CD14-positive monocyte (primary cell): ENCODE measurements around the gene RCOR2. TPM values are rescaled to one million over a fixed set of nuclear protein-coding genes. Genes with fewer than 3 reads are reported as not detected.

Experiments used
- DNase-seq, 3 donors: peaks; one replicate each; pipeline ENCODE4 v3.0.0-alpha.2; 2011 to 2022
- H2AFZ ChIP-seq: 2 replicates; pipeline ENCODE4 v1.6.0; 2012; ENCODE audit warnings: mild to moderate bottlenecking, low read depth, low read length, inconsistent platforms; ENCODE audit not compliant: insufficient read depth, poor library complexity, severe bottlenecking
- H3K27ac ChIP-seq, 2 donors: 1 replicate in 1 of 2; 2 replicates in 1 of 2; pipeline ENCODE4 v1.5.1; 2012 to 2013; ENCODE audit warnings: low read length in 2 of 2, control low read depth in 1 of 2, inconsistent platforms in 1 of 2, low read depth in 1 of 2, mild to moderate bottlenecking in 1 of 2
- H3K27me3 ChIP-seq, 2 donors: one replicate each; pipeline versions ENCODE4 v1.6.0 to v1.6.1; 2011 to 2013; ENCODE audit warnings: low read length in 2 of 2; ENCODE audit not compliant: control insufficient read depth in 2 of 2, insufficient read depth in 2 of 2
- H3K36me3 ChIP-seq, 2 donors: replicated peaks in 1 of 2; 1 replicate in 1 of 2; 2 replicates in 1 of 2; pipeline versions ENCODE4 v1.5.1 to v1.6.1; 2012 to 2013; ENCODE audit warnings: low read length in 2 of 2, control low read depth in 1 of 2, inconsistent platforms in 1 of 2, mild to moderate bottlenecking in 1 of 2; ENCODE audit not compliant: insufficient read depth in 2 of 2, control insufficient read depth in 1 of 2
- H3K4me1 ChIP-seq, 2 donors: 1 replicate in 1 of 2; 2 replicates in 1 of 2; pipeline versions ENCODE4 v1.5.1 to v1.6.1; 2012 to 2013; ENCODE audit warnings: low read length in 2 of 2, control low read depth in 1 of 2, inconsistent platforms in 1 of 2, mild to moderate bottlenecking in 1 of 2, moderate library complexity in 1 of 2; ENCODE audit not compliant: insufficient read depth in 2 of 2, control insufficient read depth in 1 of 2
- H3K4me2 ChIP-seq: replicated peaks from 2 replicates; pipeline ENCODE3; 2012; ENCODE audit warnings: low read length, moderate library complexity, mild to moderate bottlenecking; ENCODE audit not compliant: poor library complexity, severe bottlenecking; ENCODE audit errors: extremely low read depth
- H3K4me3 ChIP-seq, 3 experiments: fragments of 200-600 bp in 1 of 3; sonication (generic) in 1 of 3; replicated peaks in 1 of 3; 1 replicate in 2 of 3; 2 replicates in 1 of 3; pipeline ENCODE4 v1.5.1; 2011 to 2013; ENCODE audit warnings: low read length in 3 of 3, mild to moderate bottlenecking in 3 of 3, control low read depth in 2 of 3, low read depth in 2 of 3, inconsistent platforms in 1 of 3, moderate library complexity in 1 of 3
- H3K79me2 ChIP-seq: 2 replicates; pipeline ENCODE4 v1.6.0; 2012; ENCODE audit warnings: mild to moderate bottlenecking, control low read depth, inconsistent platforms, low read length, moderate library complexity; ENCODE audit not compliant: insufficient read depth
- H3K9ac ChIP-seq: 2 replicates; pipeline ENCODE4 v1.6.0; 2017; ENCODE audit warnings: low read length, mild to moderate bottlenecking; ENCODE audit not compliant: insufficient read depth, poor library complexity, severe bottlenecking
- H3K9me3 ChIP-seq, 2 donors: replicated peaks in 1 of 2; 1 replicate in 1 of 2; 2 replicates in 1 of 2; pipeline versions ENCODE4 v1.5.1 to v1.6.1; 2012 to 2013; ENCODE audit warnings: low read length in 2 of 2, control low read depth in 1 of 2; ENCODE audit not compliant: control insufficient read depth in 1 of 2, insufficient read depth in 1 of 2
- H4K20me1 ChIP-seq: 2 replicates; pipeline ENCODE4 v1.6.0; 2012; ENCODE audit warnings: mild to moderate bottlenecking, low read length, control low read depth, moderate library complexity; ENCODE audit not compliant: insufficient read depth
- H3K27ac Mint-ChIP-seq, 7 donors: one replicate each; pipeline ENCODE4 v1.8.0; 2020; ENCODE audit warnings: mild to moderate bottlenecking in 7 of 7, mixed read lengths in 7 of 7, moderate library complexity in 6 of 7, inconsistent platforms in 2 of 7
- H3K27me3 Mint-ChIP-seq, 3 donors: one replicate each; pipeline ENCODE4 v1.8.0; 2021 to 2022; ENCODE audit warnings: low read depth in 3 of 3, mild to moderate bottlenecking in 3 of 3, mixed read lengths in 3 of 3, moderate library complexity in 3 of 3, inconsistent platforms in 1 of 3
- H3K36me3 Mint-ChIP-seq, 2 donors: one replicate each; pipeline ENCODE4 v1.8.0; 2020; ENCODE audit warnings: mixed read lengths in 2 of 2, inconsistent platforms in 1 of 2, mild to moderate bottlenecking in 1 of 2
- H3K4me1 Mint-ChIP-seq: one replicate; pipeline ENCODE4 v1.8.0; 2020; ENCODE audit warnings: mild to moderate bottlenecking, mixed read lengths
- H3K4me3 Mint-ChIP-seq, 2 donors: one replicate each; pipeline ENCODE4 v1.8.0; 2020; ENCODE audit warnings: mild to moderate bottlenecking in 2 of 2, mixed read lengths in 2 of 2, moderate library complexity in 1 of 2
- H3K9me3 Mint-ChIP-seq, 7 donors: one replicate each; pipeline ENCODE4 v1.8.0; 2020 to 2022; ENCODE audit warnings: mixed read lengths in 7 of 7, mild to moderate bottlenecking in 6 of 7, moderate library complexity in 6 of 7, inconsistent platforms in 2 of 7
- WGBS: methylation state at CpG from one replicate; pipeline ENCODE4 v1.1.5; 2013; ENCODE audit warnings: missing lambda C conversion rate; ENCODE audit not compliant: insufficient coverage; 5-methylcytosine and 5-hydroxymethylcytosine counted together
- intact Hi-C, 2 donors: fragments of 100-400 bp; cut with micrococcal nuclease; formaldehyde crosslinking; loops; one replicate each; pipeline versions ENCODE4 v1.15.0 to v1.15.1; 2023
- polyA plus RNA-seq, 3 donors: library from polyadenylated mRNA; depleted of rRNA in 1 of 3; unstranded in 2 of 3; stranded (reverse) in 1 of 3; fragments of 300-500 nt in 2 of 3; fragments of >200 nt in 1 of 3; fragmentation: Illumina TruSeq in 2 of 3; gene quantifications; 1 replicate in 2 of 3; 2 replicates in 1 of 3; pipeline ENCODE4 v1.2.3, GENCODE V29; 2012 to 2021
- TF ChIP-seq, protein P1 (sequence below): fragments of 200-600 bp; IDR thresholded peaks from one replicate; pipeline ENCODE4 v1.8.0; 2022; ENCODE audit warnings: antibody characterized with exemption, mild to moderate bottlenecking

The RCOR2 gene
- polyA plus RNA-seq, 3 donors, result not detected

DNA sequence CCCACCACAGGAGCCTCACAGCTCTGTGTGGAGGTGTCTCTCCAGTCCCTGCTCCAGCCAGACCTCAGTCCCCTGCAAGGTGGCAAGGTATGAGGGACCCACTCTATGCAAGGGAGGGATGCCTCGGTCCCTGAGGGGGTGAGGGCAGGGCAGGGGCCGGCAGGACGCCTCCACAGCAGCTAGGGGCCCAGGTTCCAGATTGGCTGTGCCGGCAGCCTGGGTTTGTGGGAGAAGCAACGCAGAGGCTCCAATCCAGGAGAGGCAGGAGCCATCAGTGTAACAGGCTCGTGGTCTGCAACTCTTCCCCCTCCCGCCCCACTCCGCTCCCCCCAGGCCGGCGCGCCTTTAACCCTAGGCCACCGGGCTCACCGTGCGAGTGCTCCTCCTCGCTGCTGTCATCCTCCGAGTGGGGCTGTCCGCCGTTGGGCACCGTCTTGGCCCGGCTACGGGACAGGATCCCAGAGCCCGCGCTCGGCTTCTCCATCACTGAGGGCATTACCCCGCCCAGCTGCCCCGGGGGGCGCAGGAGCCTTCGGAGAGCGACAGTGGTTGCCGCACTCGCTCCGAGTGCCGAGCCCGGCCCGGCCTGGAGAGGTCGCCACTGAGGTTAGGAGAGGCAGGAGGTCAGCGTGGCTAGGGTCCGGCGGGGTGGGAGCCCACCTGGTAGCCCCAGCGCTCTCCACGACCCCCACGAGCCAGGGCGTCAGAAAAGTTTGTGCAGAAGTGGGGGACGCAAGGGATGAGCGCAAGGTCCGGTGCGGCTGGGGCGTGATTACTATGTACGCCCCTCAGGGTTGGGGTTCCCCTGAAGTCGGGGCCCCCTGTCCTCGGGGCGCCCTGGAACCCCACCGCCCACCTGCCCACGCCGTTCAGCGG lies 765 bp downstream of the RCOR2 start:
- Histone ChIP-seq H3K4me2 (peak overlapping the region; percentile 74), H3K27ac (no peak overlapping the region), H3K9me3 (no peaks in the 10 kb centered on the region), H2AFZ (no peak overlapping the region), H3K4me3 (peak overlapping the region; percentile 11 to 64 (median 16)), H3K36me3 (no peaks in the 10 kb centered on the region), H4K20me1 (peaks cover 41% of the 10 kb centered on the region), H3K4me1 (peaks cover 30 to 39% of the 10 kb centered on the region in 2 donors), H3K27me3 (peaks cover 18 to 62% of the 10 kb centered on the region in 2 donors), H3K79me2 (no peaks in the 10 kb centered on the region), H3K9ac (peak overlapping the region; percentile 15)
- H3K27me3 Mint-ChIP-seq, result peaks cover 37 to 71% (median 47%) of the 10 kb centered on the region in 3 donors
- 5% methylated on average over 54 of the region's 56 CpGs for WGBS
- intact Hi-C loops, result no loop called here
- H3K4me3 Mint-ChIP-seq, result peak overlapping the region; percentile 68 to 89
- TF ChIP-seq, protein P1, sequence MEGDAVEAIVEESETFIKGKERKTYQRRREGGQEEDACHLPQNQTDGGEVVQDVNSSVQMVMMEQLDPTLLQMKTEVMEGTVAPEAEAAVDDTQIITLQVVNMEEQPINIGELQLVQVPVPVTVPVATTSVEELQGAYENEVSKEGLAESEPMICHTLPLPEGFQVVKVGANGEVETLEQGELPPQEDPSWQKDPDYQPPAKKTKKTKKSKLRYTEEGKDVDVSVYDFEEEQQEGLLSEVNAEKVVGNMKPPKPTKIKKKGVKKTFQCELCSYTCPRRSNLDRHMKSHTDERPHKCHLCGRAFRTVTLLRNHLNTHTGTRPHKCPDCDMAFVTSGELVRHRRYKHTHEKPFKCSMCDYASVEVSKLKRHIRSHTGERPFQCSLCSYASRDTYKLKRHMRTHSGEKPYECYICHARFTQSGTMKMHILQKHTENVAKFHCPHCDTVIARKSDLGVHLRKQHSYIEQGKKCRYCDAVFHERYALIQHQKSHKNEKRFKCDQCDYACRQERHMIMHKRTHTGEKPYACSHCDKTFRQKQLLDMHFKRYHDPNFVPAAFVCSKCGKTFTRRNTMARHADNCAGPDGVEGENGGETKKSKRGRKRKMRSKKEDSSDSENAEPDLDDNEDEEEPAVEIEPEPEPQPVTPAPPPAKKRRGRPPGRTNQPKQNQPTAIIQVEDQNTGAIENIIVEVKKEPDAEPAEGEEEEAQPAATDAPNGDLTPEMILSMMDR, result peak; percentile 64
- DNase-seq, result no peak
- peaks cover 17% of the 10 kb centered on the region for H3K4me1 Mint-ChIP-seq
- peaks cover 0 to 3% of the 10 kb centered on the region in 2 donors for H3K36me3 Mint-ChIP-seq
- peaks cover 0 to 9% (median 2%) of the 10 kb centered on the region in 7 donors for H3K9me3 Mint-ChIP-seq
- peak overlapping the region in 1 of 7 donors; percentile 43 for H3K27ac Mint-ChIP-seq

DNA sequence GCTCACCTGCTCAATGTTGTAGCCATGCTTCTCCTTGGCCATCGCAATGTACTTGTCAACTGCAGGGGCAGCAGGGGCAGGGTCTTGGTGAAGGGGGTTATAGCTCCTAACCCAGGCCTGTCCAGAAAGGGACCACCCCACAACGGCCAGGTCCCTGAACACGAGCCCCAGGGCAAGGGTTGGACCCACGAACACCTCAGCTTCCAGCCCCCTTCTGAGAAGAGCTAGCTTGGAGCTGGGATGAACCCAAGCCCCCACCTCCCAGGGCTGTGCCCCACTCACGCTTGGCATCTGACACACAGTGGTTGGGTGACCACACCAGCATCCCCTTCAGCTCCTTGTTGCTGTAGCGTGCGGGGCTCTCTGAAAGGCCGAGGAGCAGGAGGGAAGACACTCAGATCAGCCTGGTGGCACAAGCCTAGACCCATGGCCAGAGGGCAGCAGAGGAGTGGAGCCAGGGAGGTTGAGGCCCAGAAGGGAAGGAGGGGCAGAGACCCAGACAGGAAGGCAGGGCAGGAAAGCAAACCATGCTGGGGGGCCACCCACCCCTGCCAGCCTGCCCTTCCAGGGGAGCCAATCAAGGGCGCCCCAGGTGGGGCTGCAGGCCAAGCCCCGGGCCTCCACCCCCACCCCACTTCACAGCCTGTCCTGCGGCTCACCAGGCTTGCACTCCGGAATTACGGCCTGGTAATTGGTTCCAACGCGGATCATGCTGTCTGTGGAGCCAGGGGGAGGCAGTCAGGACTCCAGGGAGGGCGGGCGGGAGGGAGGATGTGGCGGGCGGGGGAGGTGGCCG lies 1.9 kb downstream of the RCOR2 start:
- Histone ChIP-seq H3K4me3 (no peak overlapping the region), H3K4me1 (peaks cover 30 to 39% of the 10 kb centered on the region in 2 donors), H3K4me2 (no peak overlapping the region), H2AFZ (no peak overlapping the region), H3K27ac (no peak overlapping the region), H3K27me3 (peaks cover 18 to 52% of the 10 kb centered on the region in 2 donors), H3K9ac (no peak overlapping the region), H3K36me3 (peaks cover 6 to 8% of the 10 kb centered on the region in 2 donors), H3K79me2 (no peaks in the 10 kb centered on the region), H3K9me3 (no peaks in the 10 kb centered on the region), H4K20me1 (peaks cover 51% of the 10 kb centered on the region)
- TF ChIP-seq, protein P1, result no peak
- Mint-ChIP-seq H3K4me1 (peaks cover 17% of the 10 kb centered on the region), H3K36me3 (peaks cover 3 to 8% of the 10 kb centered on the region in 2 donors), H3K4me3 (peak overlapping the region in 1 of 2 donors; percentile 43), H3K27me3 (peaks cover 36 to 60% (median 46%) of the 10 kb centered on the region in 3 donors), H3K27ac (no peak overlapping the region), H3K9me3 (peaks cover 0 to 9% (median 2%) of the 10 kb centered on the region in 7 donors)
- no peak for DNase-seq
- WGBS, result 88% methylated on average over 6 of the region's 20 CpGs
- intact Hi-C loops, result no loop called here
